Tibial nerve (tissue), 4 donors: ENCODE data around the gene RPS14.
A peak's percentile ranks its signal among the peaks of the same experiment; 100 is the strongest.

Experiments used
- CTCF ChIP-seq, 5 experiments: fragments of 200-600 bp in 3 of 5; fragments of 450-650 bp in 2 of 5; sonication (generic) in 3 of 5; IDR thresholded peaks; one replicate each; pipeline ENCODE4 v1.5.1; 2016 to 2019; ENCODE audit warnings: antibody characterized with exemption in 5 of 5, mild to moderate bottlenecking in 3 of 5, moderate library complexity in 2 of 5
- EP300 ChIP-seq, 2 donors: sonication (generic); formaldehyde crosslinking; IDR thresholded peaks; one replicate each; pipeline ENCODE4 v1.6.1; 2017; ENCODE audit warnings: antibody characterized with exemption in 2 of 2, mild to moderate bottlenecking in 1 of 2
- POLR2A ChIP-seq, 2 donors: fragments of 450-650 bp; IDR thresholded peaks; one replicate each; pipeline ENCODE4 v1.6.1; 2017; ENCODE audit warnings: antibody characterized with exemption in 2 of 2, mild to moderate bottlenecking in 2 of 2, moderate library complexity in 2 of 2

GRCh38 chr5:150488519-150489359, 39.2 kb upstream of the RPS14 start:
- TF ChIP-seq POLR2A (IDR thresholded peaks at IDR 0.05) (no peak), CTCF (IDR thresholded peaks at IDR 0.05) (no peak), EP300 (IDR thresholded peaks at IDR 0.05) (peak in 1 of 2 donors; percentile 40)
